K562 (cell line): ENCODE data around the gene SPOCD1. TPM values are rescaled to one million over a fixed set of nuclear protein-coding genes. Genes with fewer than 3 reads are reported as not detected.

Source experiments
- ATAC-seq: fragments of 200-7000 bp; cut with Tn5 transposase; 3 replicates; pipeline ENCODE4 v1.9.1; 2020; ENCODE audit warnings: moderate library complexity
- BruUV-seq: library from RNA; stranded (reverse); fragments of 400-500 nt; replicated peaks from 2 replicates; lab custom pipeline; 2021; lab: Mats Ljungman, UMichigan
- CTCF ChIA-PET: fragments of 300-600 bp; formaldehyde crosslinking; extraction: SDS; loops from one replicate; lab custom pipeline; 2021; ENCODE audit warnings: low intra/inter-chr PET ratio; lab: Yijun Ruan, JAX
- POLR2A ChIA-PET: fragments of 300-600, 350-650 bp; sonication (Branson Sonifier 250); formaldehyde crosslinking; extraction: SDS; loops from one replicate; lab custom pipeline; 2021; ENCODE audit warnings: antibody characterized with exemption, inconsistent platforms; lab: Yijun Ruan, JAX
- DNase-seq, 4 experiments: peaks; one replicate each; pipeline versions ENCODE4 v3.0.0 to v3.0.0-alpha.2; 2011 to 2018; ENCODE audit warnings: low spot score in 3 of 4, mixed read lengths in 3 of 4; ENCODE audit errors: extremely low read depth in 1 of 4
- FAIRE-seq: peaks from 2 replicates; lab custom pipeline; 2011; peaks lifted over from hg19 to GRCh38; lab: Jason Lieb, UNC
- H2AFZ ChIP-seq: 2 replicates; pipeline ENCODE4 v1.6.0; 2011; ENCODE audit warnings: low read depth, low read length, control low read depth, inconsistent platforms
- H3K27ac ChIP-seq: fragments of 200-600 bp; 3 replicates; pipeline ENCODE4 v1.8.0; 2011; ENCODE audit warnings: low read depth, mild to moderate bottlenecking, control low read depth, inconsistent platforms, low read length, moderate library complexity, mixed read lengths; ENCODE audit errors: extremely low read depth
- H3K27me3 ChIP-seq, 2 experiments: fragments of 300-600 bp in 1 of 2; 2 replicates in 1 of 2; 3 replicates in 1 of 2; pipeline versions ENCODE4 v1.6.0 to v1.8.0; 2011; ENCODE audit warnings: inconsistent platforms in 2 of 2, low read length in 2 of 2, mild to moderate bottlenecking in 1 of 2, mixed read lengths in 1 of 2, moderate library complexity in 1 of 2; ENCODE audit not compliant: control insufficient read depth in 2 of 2, insufficient read depth in 2 of 2
- H3K36me3 ChIP-seq: fragments of 300-600 bp; 3 replicates; pipeline ENCODE4 v1.8.0; 2011; ENCODE audit warnings: mild to moderate bottlenecking, low read length, inconsistent platforms; ENCODE audit not compliant: control insufficient read depth, insufficient read depth
- H3K4me1 ChIP-seq, 2 experiments: fragments of 200-600 bp in 1 of 2; replicated peaks in 1 of 2; 2 replicates in 1 of 2; 3 replicates in 1 of 2; pipeline versions ENCODE4 v1.5.1 to v1.8.0; 2011; ENCODE audit warnings: inconsistent platforms in 2 of 2, low read length in 2 of 2, mild to moderate bottlenecking in 1 of 2, mixed read lengths in 1 of 2, moderate library complexity in 1 of 2; ENCODE audit not compliant: control insufficient read depth in 2 of 2, insufficient read depth in 2 of 2
- H3K4me2 ChIP-seq: 2 replicates; pipeline ENCODE4 v1.6.1; 2011; ENCODE audit warnings: low read length, control low read depth, inconsistent platforms, mixed read lengths; ENCODE audit not compliant: insufficient read depth
- H3K4me3 ChIP-seq: fragments of 200-600 bp; sonication (generic), shearing (Covaris generic); 2 replicates; pipeline ENCODE4 v1.5.1; 2016; ENCODE audit warnings: control low read depth, inconsistent platforms
- H3K79me2 ChIP-seq: fragments of 200-600 bp; 3 replicates; pipeline ENCODE4 v1.8.0; 2011; ENCODE audit warnings: low read length, inconsistent platforms; ENCODE audit not compliant: control insufficient read depth, insufficient read depth
- H3K9ac ChIP-seq, 2 experiments: 2 replicates each; pipeline versions ENCODE4 v1.6.0 to v1.6.1; 2011; ENCODE audit warnings: low read depth in 2 of 2, low read length in 2 of 2, control low read depth in 1 of 2, inconsistent platforms in 1 of 2, mild to moderate bottlenecking in 1 of 2, mixed read lengths in 1 of 2; ENCODE audit not compliant: insufficient read depth in 1 of 2
- H3K9me1 ChIP-seq: one replicate; pipeline ENCODE4 v1.6.0; 2011; ENCODE audit warnings: inconsistent platforms, mild to moderate bottlenecking, low read length, moderate library complexity; ENCODE audit not compliant: control insufficient read depth, insufficient read depth
- H3K9me3 ChIP-seq: replicated peaks from 2 replicates; pipeline ENCODE4 v1.5.1; 2011; ENCODE audit warnings: low read depth, low read length, inconsistent platforms; ENCODE audit not compliant: control insufficient read depth, insufficient read depth
- H4K20me1 ChIP-seq: replicated peaks from 2 replicates; pipeline ENCODE4 v1.6.1; 2011; ENCODE audit warnings: low read length, inconsistent platforms, mixed read lengths; ENCODE audit not compliant: control insufficient read depth, insufficient read depth
- ARID2 ChIP-seq: fragments of 450-650 bp; IDR thresholded peaks from 2 replicates; pipeline ENCODE4 v1.6.1; 2017; ENCODE audit warnings: antibody characterized with exemption, mild to moderate bottlenecking
- BACH1 ChIP-seq: fragments of 200-800 bp; sonication (Bioruptor generic); IDR thresholded peaks from 2 replicates; pipeline ENCODE4 v1.6.1; 2016; ENCODE audit warnings: missing genetic modification characterization, missing compliant biosample characterization
- BRD4 ChIP-seq: fragments of 200-600 bp; sonication (generic); IDR thresholded peaks from 2 replicates; pipeline ENCODE4 v1.6.1; 2017; ENCODE audit warnings: inconsistent platforms
- CTBP1 ChIP-seq: fragments of 450-650 bp; IDR thresholded peaks from 2 replicates; pipeline ENCODE4 v1.6.1; 2016; ENCODE audit warnings: borderline replicate concordance
- NELFE ChIP-seq: IDR thresholded peaks from 2 replicates; pipeline ENCODE4 v1.6.1; 2011; ENCODE audit warnings: mild to moderate bottlenecking; ENCODE audit not compliant: insufficient read depth, insufficient read length
- NFATC3 ChIP-seq: fragments of 450-650 bp; IDR thresholded peaks from 2 replicates; pipeline ENCODE4 v1.6.1; 2017; ENCODE audit warnings: mild to moderate bottlenecking
- RFX7 ChIP-seq: fragments of 250-450 bp; sonication (Bioruptor Pico); IDR thresholded peaks from 2 replicates; pipeline ENCODE4 v1.5.1; 2021; ENCODE audit warnings: mild to moderate bottlenecking
- SRSF1 ChIP-seq: fragments of 200-400 bp; formaldehyde crosslinking; IDR thresholded peaks from 2 replicates; pipeline ENCODE4 v1.6.1; 2017; ENCODE audit warnings: mild to moderate bottlenecking, low read depth, low read length, moderate library complexity
- ZNF445 ChIP-seq: fragments of 250-450 bp; sonication (Bioruptor Pico); IDR thresholded peaks from 2 replicates; pipeline ENCODE4 v1.4.0; 2020; ENCODE audit warnings: low read depth, mild to moderate bottlenecking, moderate library complexity
- ZNF830 ChIP-seq: fragments of 250-450 bp; sonication (Bioruptor Pico); IDR thresholded peaks from 2 replicates; pipeline ENCODE4 v1.5.0; 2021; ENCODE audit warnings: mild to moderate bottlenecking
- WGBS: fragments of 100-300 bp; shearing (Covaris generic); methylation state at CpG from one replicate; pipeline ENCODE4 v1.1.6; 2016; ENCODE audit warnings: low coverage, mixed read lengths; ENCODE audit not compliant: insufficient coverage; ENCODE audit errors: missing lambda C conversion rate; 5-methylcytosine and 5-hydroxymethylcytosine counted together
- in situ Hi-C: fragments of 300-500 bp; cut with MboI; formaldehyde crosslinking; loops from 4 replicates; pipeline ENCODE4 v1.15.0; 2018; ENCODE audit warnings: inconsistent platforms, mixed read lengths
- intact Hi-C: fragments of 100-400 bp; cut with micrococcal nuclease; formaldehyde crosslinking; loops from 2 replicates; pipeline ENCODE4 v1.14.2; 2022
- polyA plus RNA-seq, 8 experiments: library from polyadenylated mRNA; depleted of rRNA in 4 of 8; stranded (reverse) in 5 of 8; unstranded in 3 of 8; fragments of >200 nt; fragmentation: Nextera tagmentation in 2 of 8; fragmentation: Illumina TruSeq in 1 of 8; extraction: Ambion mirVana in 2 of 8; extraction: Trizol in 1 of 8; gene quantifications; 2 replicates each; pipeline versions ENCODE4 v1.2.1 to v1.2.3, GENCODE V29; 2011 to 2014; ENCODE audit warnings: inconsistent platforms in 1 of 8, missing spikeins in 1 of 8
- total RNA-seq, 7 experiments: library from RNA; depleted of rRNA in 6 of 7; stranded (reverse); fragments of >200 nt in 6 of 7; fragmentation: Illumina TruSeq in 2 of 7; extraction: Trizol in 2 of 7; gene quantifications; 2 replicates each; pipeline versions ENCODE4 v1.2.1 to v1.2.3, GENCODE V29; 2011 to 2021; ENCODE audit warnings: low replicate concordance in 1 of 7
- TF ChIP-seq, protein P1 (sequence below): fragments of 450-650 bp; IDR thresholded peaks from one replicate; pipeline ENCODE4 v1.6.1; 2018; ENCODE audit warnings: mild to moderate bottlenecking, moderate library complexity; ENCODE audit not compliant: partially characterized antibody
- TF ChIP-seq, protein P2 (sequence below): sonication (generic); formaldehyde crosslinking; IDR thresholded peaks from 2 replicates; pipeline ENCODE4 v1.8.0; 2023; ENCODE audit warnings: mild to moderate bottlenecking, missing genetic modification reagents

The SPOCD1 gene
- total and polyA plus RNA-seq, 9 of the 15 experiments (the other 6 are each of a cell fraction or from before 2014, with no cell fraction given) = 0.03 to 0.71 (median 0.26) TPM; not detected in 1

DNA sequence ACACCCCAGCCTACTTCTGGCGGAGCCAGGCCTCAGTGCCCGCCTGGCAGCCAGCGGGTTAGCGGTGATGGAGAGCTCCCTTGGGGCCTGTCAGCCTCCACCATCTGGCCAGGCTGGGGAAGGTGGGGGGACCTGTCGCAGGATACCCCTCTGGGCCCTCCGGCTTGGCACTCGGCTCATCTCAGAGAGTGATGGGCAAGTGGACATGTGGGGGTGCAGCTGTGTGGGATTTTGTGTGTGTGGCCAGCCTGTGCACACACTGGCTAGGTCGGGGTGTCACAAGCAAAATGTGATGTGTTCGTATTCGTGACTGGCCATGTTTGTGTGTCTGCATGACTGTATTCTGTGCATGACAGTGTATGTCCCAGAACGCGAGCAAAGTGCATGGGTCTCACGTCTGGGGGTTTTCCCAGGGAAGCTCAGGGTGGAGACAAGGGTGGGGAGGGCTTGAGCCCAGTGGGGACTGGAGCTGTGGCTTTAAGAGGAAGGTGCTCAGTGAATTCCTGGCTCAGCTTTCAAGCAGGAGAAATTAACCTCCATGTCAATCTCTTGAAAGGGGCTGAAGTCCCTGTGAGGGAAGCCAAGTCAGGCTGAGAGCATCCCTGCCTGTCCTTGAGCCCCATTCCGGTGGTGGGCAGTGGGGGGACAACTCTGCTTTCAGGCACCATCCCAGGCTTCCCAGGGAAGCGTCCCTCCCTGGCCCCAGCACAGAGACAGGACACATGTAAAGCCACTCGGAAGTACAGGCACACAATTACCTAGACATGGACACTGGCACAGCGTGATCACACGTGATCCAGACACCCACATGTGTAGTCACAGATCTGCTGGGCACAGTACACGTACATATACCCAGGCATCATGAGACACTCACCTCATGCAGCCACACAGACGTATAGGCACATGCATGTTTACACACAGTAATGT is 30.5 kb downstream of the SPOCD1 start:
- H2AFZ ChIP-seq = no peak overlapping the region
- CTCF ChIA-PET = no interaction called here
- DNase-seq (no peak), FAIRE-seq (no peak)
- no peak overlapping the region for H3K4me2 ChIP-seq
- H3K4me1 ChIP-seq = peaks cover 27 to 40% of the 10 kb centered on the region in 2 experiments
- no peaks in the 10 kb centered on the region for H3K9me3 ChIP-seq
- peaks cover 0 to 7% of the 10 kb centered on the region in 2 experiments; a peak in 1 of 5 replicates for H3K27me3 ChIP-seq
- BruUV-seq = no TSS peak
- intact Hi-C loops = loop anchor here (10.0 kb wide), 2 partner anchors 220 to 280 kb away; no protein-coding TSS in a partner anchor
- H3K79me2 ChIP-seq = no peaks in the 10 kb centered on the region
- TF ChIP-seq, protein P1, sequence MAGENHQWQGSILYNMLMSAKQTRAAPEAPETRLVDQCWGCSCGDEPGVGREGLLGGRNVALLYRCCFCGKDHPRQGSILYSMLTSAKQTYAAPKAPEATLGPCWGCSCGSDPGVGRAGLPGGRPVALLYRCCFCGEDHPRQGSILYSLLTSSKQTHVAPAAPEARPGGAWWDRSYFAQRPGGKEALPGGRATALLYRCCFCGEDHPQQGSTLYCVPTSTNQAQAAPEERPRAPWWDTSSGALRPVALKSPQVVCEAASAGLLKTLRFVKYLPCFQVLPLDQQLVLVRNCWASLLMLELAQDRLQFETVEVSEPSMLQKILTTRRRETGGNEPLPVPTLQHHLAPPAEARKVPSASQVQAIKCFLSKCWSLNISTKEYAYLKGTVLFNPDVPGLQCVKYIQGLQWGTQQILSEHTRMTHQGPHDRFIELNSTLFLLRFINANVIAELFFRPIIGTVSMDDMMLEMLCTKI = no peak
- TF ChIP-seq, protein P2, sequence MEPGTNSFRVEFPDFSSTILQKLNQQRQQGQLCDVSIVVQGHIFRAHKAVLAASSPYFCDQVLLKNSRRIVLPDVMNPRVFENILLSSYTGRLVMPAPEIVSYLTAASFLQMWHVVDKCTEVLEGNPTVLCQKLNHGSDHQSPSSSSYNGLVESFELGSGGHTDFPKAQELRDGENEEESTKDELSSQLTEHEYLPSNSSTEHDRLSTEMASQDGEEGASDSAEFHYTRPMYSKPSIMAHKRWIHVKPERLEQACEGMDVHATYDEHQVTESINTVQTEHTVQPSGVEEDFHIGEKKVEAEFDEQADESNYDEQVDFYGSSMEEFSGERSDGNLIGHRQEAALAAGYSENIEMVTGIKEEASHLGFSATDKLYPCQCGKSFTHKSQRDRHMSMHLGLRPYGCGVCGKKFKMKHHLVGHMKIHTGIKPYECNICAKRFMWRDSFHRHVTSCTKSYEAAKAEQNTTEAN (CRISPR knock-in tag) = no peak
- TF ChIP-seq RFX7 (CRISPR knock-in tag) (no peak), SRSF1 (no peak), ZNF445 (CRISPR knock-in tag) (no peak), CTBP1 (no peak), BRD4 (no peak), ARID2 (no peak), NELFE (no peak), ZNF830 (no peak), BACH1 (tag) (no peak), NFATC3 (no peak)
- TF ChIP-seq, all 486 proteins: peak for 0
- H3K9me1 ChIP-seq = peaks cover 4% of the 10 kb centered on the region
- H3K27ac ChIP-seq = no peak overlapping the region
- no peak overlapping the region for H3K4me3 ChIP-seq
- WGBS = 11% methylated on average over 20 of the region's 20 CpGs
- POLR2A ChIA-PET = interaction anchor here (1.0 to 1.1 kb wide), 2 partner anchors 8 to 15 kb away, joined by 4 read pairs; no protein-coding TSS in a partner anchor
- H3K9ac ChIP-seq = peak overlapping the region in 1 of 2 experiments; percentile 8; a peak in 1 of 4 replicates
- ATAC-seq = no peak
- in situ Hi-C loops = no loop called here
- peaks cover 4% of the 10 kb centered on the region for H4K20me1 ChIP-seq
- H3K36me3 ChIP-seq = no peaks in the 10 kb centered on the region
